GM18861 (cell line): ENCODE measurements around the gene LRRC2.
"Not testable (repeated sequence)": the region's sequence is repeated elsewhere in the genome, so short reads cannot be mapped to it uniquely, and the experiment has no call there.

Source experiments
- ATAC-seq: cut with Tn5 transposase; IDR thresholded peaks from one replicate; pipeline ENCODE4 v1.9.1; 2021; ENCODE audit not compliant: unreplicated experiment

LRRC2 gene

DNA sequence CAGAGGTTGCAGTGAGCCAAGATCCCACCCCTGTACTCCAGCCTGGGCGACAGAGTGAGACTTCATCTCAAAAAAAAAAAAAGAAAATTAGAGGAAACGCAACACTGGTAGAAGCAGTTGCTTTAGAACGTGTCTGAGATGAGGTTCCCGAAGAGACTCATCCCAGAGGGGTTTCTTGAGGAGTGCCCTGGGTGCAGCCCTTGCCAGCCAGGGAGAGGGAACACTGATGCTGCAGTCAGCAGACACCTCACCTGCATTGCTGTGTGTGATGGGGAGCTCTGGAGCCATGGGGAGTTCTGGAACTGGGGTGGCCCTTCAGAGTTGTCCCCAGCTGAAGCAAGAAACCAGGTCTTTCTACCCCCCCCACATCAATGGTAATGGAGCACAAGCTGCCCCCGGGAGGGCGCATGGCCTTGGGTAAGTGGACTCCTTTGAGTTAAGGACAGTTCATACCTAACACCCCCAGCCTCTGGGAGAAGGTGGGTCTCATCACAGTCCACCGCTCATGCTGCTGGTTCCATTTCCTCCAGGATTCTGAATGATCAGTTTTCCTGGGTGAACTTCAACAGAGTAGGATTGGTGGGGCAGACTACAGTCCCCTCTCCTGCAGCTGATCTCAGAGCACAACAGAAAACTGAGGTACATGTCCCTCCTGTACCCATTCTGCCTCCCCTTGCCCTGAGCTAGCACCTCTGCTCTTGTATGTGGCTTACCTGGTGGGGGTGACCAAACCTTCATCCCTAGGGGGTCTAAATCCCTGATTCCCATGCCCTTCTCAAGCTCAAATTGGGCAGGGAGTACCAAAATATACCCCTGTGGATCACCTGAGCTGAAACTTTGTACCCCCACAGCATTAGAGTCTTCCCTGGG lies 18.7 kb upstream of the LRRC2 start:
- no peak for ATAC-seq

- no peak for ATAC-seq
Observed at GRCh38 chr3:46580675-46581074, 14.6 kb upstream of the LRRC2 start.

DNA sequence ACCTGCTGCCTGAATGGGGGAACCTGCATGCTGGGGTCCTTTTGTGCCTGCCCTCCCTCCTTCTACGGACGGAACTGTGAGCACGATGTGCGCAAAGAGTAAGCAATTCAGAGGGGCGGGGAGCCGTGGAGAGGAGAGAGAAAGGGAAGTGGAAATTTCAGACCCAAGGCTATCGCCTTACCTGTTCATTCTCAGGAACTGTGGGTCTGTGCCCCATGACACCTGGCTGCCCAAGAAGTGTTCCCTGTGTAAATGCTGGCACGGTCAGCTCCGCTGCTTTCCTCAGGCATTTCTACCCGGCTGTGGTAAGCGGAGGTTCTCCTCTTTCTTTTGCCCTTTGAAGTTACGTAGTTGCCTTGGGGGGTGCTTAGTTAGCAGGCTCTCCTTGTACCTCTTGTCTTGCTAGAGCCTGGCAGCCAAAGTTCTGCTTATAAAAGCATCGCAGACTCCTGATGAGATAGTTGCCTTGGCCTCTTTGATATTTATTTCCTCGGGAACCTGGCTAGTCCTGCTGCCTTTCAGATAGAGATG lies 13.7 kb upstream of the LRRC2 start:
- no peak for ATAC-seq

DNA sequence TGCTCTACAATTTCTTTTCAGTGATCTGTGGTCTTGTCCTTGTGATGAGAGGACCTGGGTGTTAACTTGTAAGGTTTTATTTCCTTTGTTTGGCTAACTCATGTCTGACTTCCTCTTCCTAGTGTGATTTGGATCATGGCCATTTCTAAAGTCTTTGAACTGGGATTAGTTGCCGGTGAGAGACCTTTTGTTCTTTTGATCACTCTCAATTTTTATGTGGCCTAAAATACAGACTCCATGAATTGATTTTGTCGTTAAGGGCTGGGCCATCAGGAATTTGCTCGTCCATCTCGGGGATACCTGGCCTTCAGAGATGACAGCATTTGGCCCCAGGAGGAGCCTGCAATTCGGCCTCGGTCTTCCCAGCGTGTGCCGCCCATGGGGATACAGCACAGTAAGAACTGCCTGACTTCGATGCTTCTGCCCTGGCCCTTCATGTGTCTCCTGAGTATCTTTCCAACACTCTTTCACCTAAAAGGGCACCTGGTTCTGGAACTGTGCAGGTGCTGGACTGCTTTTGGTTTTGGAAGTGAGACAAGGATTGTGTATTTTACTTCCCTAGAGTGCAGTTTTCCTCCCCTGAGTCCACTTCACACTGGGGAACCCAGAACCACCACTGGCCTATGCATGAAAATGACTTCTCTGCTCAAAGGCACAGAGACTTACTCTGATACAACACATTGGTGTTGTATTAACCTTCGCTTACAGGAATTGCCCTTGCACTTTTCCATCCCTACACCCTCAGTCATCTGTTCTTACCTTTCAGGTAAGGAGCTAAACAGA lies 13.1 kb upstream of the LRRC2 start:
- ATAC-seq = no peak

GRCh38 chr3:46577580-46578249 lies 11.6 kb upstream of the LRRC2 start:
- not testable (repeated sequence) for ATAC-seq

DNA sequence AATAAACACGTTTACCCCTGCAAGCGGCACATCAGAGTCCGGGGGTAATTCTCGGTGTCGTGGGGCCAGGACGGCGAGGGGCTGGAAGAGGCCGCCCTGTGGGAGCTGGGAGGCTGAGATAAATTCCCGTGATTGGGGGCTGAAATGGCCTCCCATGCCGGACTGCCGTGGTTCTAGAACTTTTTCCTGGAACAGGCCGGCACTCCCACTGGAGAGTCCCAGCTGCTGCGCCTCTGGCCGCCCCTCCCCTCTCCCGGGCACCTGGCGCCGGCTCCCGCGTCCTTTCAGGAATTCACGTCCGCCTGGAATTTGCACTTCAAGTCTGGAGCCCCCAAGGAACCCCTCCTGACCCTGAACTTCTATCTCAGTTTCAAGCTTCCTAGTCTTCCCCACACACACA lies 10.8 kb upstream of the LRRC2 start:
- no peak for ATAC-seq

DNA sequence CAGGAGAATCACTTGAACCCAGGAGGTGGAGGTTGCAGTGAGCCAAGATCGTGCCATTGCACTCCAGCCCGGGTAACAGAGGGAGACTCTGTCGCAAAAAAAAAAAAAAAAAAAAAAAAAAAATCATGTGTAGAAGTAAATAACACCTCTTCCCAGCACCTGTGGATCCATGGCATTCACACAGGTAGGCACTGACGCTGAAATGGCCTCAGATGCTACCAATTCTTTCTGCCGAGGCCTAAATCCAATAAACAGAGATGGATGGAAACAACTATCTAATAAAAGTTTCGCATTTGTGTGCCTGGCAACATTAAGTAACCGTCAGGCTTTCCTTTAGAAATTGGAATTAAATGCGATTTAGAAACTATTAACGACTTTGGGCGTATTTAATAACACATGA lies 10.3 kb upstream of the LRRC2 start:
- no peak for ATAC-seq

GRCh38 chr3:46575577-46576222 lies 9.6 kb upstream of the LRRC2 start:
- no peak for ATAC-seq

DNA sequence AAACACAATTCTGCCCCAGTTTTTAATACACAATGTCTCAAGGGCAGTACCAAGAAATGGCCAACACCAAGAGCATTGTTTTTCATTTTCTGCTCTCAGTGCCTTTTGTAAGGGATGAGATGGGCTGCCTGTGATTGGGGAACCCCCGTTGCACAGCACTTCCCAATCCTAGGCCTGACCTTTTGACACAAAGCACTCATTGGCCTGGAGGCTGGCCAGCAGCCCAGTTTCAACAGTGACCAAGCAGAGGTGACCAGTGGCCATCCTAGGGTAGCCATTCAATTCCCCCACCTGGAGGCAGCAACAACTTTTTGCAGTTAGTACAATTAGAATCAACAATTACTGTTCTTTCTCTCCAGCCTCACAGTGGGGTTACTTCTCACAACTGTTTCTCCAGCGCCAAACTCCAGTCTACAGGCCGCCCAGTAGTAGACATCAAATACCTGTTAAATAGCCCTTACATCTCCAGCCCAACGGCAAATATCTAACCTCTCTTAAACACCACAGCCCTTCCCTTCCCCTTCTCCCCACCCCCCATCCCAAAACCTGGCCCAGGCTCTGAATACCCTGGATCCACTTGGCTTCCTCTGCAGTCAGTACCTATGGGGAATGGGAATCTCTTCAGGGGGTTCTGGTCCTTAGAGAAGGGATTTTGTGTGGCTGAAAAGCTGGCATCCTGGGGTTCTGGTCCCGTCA lies 8.9 kb upstream of the LRRC2 start:
- no peak for ATAC-seq

DNA sequence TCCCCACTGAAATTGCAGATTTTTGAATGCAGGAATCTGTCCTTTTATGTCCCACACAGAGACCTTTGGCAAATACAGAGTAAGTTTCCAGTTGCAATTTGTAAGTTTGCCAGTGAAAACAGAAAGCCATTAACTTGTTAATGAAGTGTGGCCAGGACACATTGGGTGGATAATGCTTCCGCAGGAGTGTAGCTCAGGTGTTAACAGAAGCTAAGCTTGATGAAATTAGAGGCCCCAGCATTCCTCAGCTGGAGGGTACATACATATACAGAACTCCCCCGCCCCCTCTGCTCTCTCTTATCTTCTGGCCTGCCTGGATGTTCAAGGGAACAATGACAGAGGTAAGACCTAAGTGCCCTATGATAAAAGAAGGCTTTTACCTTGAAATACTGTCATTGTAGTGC lies 8.1 kb upstream of the LRRC2 start:
- ATAC-seq = no peak

DNA sequence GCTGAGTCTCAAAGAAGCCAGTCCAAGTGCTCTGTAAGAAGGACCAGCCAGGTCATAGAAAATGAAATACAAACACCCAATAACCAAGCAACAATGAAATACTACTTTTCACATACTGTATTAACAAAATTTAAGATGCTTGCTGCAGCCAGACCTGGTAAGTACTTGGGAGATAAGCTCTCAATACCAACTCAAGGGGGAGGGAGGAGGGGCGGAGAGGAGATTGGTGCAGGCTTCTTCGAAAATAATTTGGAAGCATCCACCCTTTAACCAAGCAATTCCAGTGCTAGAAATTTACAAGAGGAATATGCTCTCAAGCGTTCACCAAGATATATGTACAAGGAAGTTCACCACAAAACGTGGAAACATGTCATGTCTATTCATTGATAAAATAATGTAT lies 7.6 kb upstream of the LRRC2 start:
- no peak for ATAC-seq

GRCh38 chr3:46571684-46572083 lies 5.6 kb upstream of the LRRC2 start:
- ATAC-seq = no peak

GRCh38 chr3:46565607-46566039 lies 479 bp downstream of the LRRC2 start:
- no peak for ATAC-seq

GRCh38 chr3:46565077-46565476 lies 1.0 kb downstream of the LRRC2 start:
- ATAC-seq = no peak

GRCh38 chr3:46564190-46565021 lies 1.7 kb downstream of the LRRC2 start:
- ATAC-seq = no peak

GRCh38 chr3:46561951-46562350 lies 4.2 kb downstream of the LRRC2 start:
- ATAC-seq = no peak

DNA sequence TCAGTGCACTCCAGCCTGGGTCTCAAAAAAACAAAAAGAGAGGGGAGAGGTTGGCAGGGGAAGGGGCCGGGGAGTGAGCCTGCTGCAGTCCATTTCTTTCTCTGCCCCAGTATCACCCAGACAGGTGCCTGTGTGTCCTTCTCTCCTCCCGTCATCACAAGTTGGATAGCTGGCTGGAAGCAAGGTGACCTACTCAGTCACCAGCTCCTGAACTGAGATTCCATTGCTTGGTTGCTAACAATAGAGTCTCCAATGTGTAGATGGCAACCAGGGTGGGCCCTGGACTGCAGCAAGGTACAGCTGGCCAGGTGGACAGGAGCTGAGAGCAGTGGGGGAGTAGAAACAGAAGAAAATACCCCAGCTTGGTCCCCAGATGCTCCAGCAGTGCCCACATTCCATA lies 4.6 kb downstream of the LRRC2 start:
- no peak for ATAC-seq

DNA sequence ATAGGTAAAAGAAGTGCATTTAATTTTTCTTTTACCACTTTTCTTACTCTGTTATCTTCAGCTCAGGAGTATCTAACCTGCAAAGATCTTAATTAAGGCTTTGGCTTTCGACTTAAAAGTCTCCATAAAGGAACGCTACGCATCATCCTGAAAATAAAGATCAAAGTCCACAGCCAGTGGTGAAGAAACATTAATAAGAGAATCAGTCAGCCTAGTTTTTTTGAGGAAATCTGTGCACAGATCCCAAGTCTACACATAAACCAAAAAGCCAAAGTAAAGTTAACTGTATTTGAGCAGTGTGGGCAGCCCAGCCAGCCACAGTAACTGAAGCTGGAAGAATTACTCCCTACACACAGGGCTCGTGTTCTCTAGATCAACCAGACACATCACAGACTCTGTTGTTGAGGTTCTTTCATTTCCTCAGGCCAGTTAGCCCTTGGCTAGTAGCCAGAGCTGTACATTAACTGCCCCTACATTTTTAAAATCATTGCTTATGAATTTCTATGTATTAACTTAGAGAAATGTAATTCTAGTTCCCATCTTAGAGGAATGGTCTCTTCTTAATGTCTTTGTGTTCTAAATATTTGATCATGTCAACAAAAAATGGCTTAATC lies 6.9 kb downstream of the LRRC2 start:
- ATAC-seq = no peak
